Mononuclear cell (primary cell): ENCODE data around the gene KCNIP4. TPM values are rescaled to one million over a fixed set of nuclear protein-coding genes. Genes with fewer than 3 reads are reported as not detected.

Experiments used
- H3K27me3 ChIP-seq: 2 replicates; pipeline ENCODE4 v1.6.0; 2011; ENCODE audit warnings: low read length, control low read depth; ENCODE audit not compliant: insufficient read depth
- H3K4me1 ChIP-seq: 2 replicates; pipeline ENCODE4 v1.5.1; 2011; ENCODE audit warnings: mild to moderate bottlenecking, low read length, control low read depth; ENCODE audit not compliant: insufficient read depth
- H3K4me3 ChIP-seq: 2 replicates; pipeline ENCODE4 v1.5.1; 2011; ENCODE audit warnings: mild to moderate bottlenecking, low read length, moderate library complexity
- H3K9me3 ChIP-seq: 2 replicates; pipeline ENCODE4 v1.5.1; 2011; ENCODE audit warnings: low read depth, mild to moderate bottlenecking, control low read depth, low read length
- total RNA-seq: library from RNA; depleted of rRNA; stranded (reverse); fragments of >200 nt; gene quantifications from one replicate; pipeline ENCODE4 v1.2.3, GENCODE V29; 2012

KCNIP4 gene
- total RNA-seq, 1 donor: not detected

DNA sequence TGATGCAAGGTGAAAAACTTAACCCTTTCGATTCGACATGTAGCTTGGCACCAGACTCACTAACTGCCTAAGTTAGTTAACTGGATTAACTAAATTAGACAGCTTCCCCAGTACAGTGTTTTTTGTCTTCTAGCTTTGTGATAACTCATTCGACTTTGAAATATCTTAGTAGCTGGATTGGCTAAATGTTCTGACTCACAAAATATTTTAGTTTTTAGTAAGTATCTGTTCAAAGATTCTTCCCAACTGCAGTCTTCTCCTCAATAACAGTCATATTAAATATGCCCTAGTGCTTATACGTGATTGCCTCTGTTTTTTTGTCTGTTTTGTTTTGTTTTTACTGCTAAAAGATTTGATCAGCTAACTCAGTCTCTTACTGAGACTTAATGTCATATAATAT, 102.9 kb downstream of the KCNIP4 start:
- Histone ChIP-seq H3K27me3 (no peaks in the 10 kb centered on the region), H3K4me3 (no peak overlapping the region), H3K9me3 (no peaks in the 10 kb centered on the region), H3K4me1 (no peaks in the 10 kb centered on the region)

DNA sequence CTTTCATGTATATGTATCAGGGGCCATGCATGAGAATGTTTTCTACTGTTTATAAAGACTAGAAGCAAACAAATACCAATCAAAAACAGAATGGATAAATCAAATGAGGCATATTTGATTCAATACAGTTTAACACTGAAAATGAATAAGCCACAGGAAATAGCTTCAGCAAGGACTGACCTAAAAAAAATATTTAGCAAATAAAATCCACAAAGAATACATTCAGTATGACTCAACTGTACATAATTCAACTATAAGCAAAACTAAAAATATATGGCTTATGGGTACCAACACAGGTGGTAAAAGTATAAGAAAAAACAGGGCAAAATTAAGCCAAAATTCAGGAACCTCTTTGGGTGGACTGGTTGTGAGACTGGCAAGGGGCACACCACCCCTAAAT, 112.9 kb downstream of the KCNIP4 start:
- Histone ChIP-seq H3K9me3 (no peaks in the 10 kb centered on the region), H3K27me3 (no peaks in the 10 kb centered on the region), H3K4me1 (no peaks in the 10 kb centered on the region), H3K4me3 (no peak overlapping the region)

DNA sequence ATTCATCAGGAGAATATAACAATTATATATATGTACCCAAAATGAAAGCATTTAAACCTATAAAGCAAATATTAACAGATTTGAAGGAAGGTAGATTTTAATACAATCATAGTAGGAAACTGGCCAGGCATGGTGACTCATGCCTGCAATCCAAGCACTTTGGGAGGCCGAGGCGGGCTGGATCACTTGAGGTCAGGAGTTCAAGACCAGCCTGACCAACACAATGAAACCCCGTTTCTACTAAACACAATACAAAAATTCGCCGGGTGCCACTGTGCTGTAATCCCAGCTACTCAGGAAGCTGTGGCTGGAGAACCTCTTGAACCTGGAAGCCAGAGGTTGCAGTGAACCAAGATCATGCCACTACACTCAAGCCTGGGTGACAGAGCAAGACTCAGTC, 118.3 kb downstream of the KCNIP4 start:
- no peaks in the 10 kb centered on the region for H3K27me3 ChIP-seq
- no peak overlapping the region for H3K4me3 ChIP-seq
- H3K4me1 ChIP-seq: no peaks in the 10 kb centered on the region
- no peaks in the 10 kb centered on the region for H3K9me3 ChIP-seq

DNA sequence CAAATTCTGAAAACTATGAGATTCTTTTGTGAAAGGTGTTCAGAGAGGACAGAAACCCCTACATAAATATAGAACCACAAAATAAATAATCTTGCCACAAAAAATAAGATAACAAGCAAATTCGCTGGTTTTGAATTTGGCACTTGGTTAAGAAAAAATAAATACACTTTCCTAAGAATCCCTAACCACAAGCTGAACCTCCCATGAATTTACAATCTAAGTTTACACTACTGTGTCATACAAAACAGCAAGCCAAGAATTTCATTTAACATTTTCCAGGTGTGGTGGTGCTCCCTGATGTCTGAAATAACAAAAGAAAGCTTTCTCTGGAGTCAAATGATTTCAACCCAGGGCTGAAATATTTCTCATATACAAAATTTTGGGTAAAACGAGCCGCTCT, 121.0 kb downstream of the KCNIP4 start:
- H3K27me3 ChIP-seq: no peaks in the 10 kb centered on the region
- no peaks in the 10 kb centered on the region for H3K4me1 ChIP-seq
- no peak overlapping the region for H3K4me3 ChIP-seq
- no peaks in the 10 kb centered on the region for H3K9me3 ChIP-seq

DNA sequence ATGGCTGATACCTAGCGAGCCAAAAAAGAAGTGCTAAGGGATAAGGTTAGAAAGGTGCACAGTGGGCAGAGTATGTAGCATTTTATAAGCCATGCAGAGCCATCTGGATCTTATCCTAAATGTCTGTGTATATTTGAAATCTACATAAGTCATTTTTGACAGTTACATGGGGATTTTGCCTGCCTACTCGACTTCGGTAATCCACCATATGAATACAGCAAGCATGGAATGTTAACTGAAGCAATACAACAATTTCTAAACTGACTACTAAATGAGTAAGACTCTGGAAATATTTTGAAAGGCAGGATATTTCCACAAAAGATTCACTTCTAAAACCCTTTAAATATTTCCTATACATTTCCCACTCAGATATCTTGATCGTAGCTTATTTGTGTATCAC, 122.5 kb downstream of the KCNIP4 start:
- no peaks in the 10 kb centered on the region for H3K27me3 ChIP-seq
- no peak overlapping the region for H3K4me3 ChIP-seq
- no peaks in the 10 kb centered on the region for H3K9me3 ChIP-seq
- no peaks in the 10 kb centered on the region for H3K4me1 ChIP-seq

DNA sequence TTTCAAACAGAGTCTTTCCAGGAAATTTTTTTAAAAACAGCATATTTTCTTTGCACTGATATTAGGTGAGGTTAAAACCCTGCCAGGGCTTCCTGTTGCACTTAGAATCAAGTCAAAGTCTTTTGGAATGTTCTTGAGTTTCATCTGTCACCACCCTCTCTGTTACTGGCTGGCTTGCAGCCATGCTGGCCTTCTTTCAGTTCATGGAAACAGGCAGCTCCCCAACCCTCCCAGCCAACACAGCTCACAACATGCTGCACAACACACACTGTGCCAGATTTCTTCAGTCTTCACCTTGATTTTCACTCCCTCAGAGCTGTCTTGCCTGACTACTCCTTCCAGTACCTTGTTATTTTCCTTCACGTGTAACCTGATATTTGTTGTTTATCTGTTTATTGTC, 129.5 kb downstream of the KCNIP4 start:
- Histone ChIP-seq H3K4me3 (no peak overlapping the region), H3K4me1 (no peaks in the 10 kb centered on the region), H3K27me3 (no peaks in the 10 kb centered on the region), H3K9me3 (no peaks in the 10 kb centered on the region)

DNA sequence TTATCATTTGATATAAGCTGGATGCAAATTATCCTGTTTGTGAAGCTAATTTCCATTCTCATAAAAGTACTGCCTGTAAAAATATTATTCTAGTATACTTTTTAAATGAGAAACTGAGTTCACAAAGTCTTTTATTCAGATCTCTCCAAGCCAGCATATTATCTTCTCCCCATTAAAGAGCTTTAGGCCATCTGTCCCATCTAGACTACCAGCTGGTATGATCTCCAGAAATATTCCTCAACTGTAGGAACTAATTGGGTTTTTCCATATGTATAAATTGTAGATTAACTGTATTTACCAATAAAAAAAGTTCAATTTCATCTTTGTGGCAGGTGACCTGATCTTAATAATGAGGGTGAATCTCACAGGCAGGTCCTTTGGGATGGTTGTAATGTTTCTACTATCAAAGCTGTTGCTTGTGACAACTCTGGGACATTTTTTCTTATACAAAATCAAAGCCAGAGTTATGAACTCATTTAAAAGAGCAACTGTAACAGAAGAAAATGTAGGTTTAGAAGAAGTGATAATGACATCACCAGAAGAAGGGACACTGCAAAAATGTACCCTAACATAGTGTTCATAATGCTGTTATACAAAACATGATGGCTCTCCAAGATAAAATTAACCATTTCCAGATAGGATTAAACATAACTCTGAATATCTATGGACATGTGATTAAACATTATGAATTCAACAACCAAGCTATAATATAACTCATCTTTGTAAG, 132.8 kb downstream of the KCNIP4 start:
- Histone ChIP-seq H3K4me3 (no peak overlapping the region), H3K9me3 (no peaks in the 10 kb centered on the region), H3K4me1 (no peaks in the 10 kb centered on the region), H3K27me3 (no peaks in the 10 kb centered on the region)

DNA sequence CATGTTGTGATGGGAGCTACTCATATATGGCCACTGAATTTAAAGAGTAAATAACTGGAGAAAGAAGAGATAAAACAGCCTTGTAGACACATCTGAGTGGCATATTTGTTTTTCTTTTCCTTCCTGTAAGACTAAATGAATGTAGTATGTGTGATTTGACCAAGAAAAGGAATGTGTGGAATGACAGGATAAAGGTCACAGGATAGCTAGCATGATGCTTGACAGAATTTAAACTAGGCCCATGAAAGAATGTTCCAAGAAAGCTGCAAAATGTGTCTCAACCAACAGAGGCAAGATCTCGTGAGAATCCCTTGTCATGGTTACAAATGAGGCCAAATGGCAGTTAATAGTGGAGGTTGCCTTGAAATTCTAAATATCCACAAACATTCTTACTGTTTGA, 137.0 kb downstream of the KCNIP4 start:
- Histone ChIP-seq H3K4me1 (no peaks in the 10 kb centered on the region), H3K4me3 (no peak overlapping the region), H3K27me3 (no peaks in the 10 kb centered on the region), H3K9me3 (no peaks in the 10 kb centered on the region)

DNA sequence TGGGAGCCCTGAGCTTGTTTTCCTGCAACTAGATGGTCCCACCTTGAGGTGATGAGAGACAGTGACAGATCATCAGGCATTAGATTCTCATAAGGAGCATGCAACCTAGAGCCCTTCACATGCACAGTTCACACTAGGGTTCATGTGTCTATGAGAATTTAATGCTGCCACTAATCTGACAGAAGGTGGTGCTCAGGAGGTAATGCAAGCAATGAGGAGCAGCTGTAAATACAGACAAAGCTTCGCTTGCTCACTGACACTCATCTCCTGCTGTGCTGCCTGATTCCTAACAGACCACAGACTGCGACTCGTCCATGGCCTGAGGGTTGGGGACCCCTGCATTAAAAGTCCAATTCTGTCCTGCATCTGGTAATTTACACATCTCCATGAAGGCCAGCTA, 141.6 kb downstream of the KCNIP4 start:
- H3K4me1 ChIP-seq: no peaks in the 10 kb centered on the region
- no peaks in the 10 kb centered on the region for H3K27me3 ChIP-seq
- no peaks in the 10 kb centered on the region for H3K9me3 ChIP-seq
- H3K4me3 ChIP-seq: no peak overlapping the region

DNA sequence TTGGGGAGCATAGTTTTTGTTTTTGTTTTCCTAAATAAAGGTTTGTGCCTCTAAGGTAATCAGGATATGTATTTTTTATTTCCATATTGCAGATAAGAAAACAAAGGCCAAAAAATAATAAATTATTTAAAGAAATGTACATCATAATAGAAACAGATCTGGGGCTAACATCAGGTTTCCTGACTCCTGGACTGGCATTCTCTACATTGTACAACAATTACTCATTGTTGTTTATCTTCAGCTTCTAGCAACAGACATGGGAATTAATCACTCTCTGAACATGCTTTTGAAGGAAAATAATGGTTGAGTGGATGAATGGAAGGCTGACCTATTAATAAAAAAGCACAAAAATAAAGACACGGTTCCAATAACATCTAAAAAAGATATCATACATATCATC, 146.2 kb downstream of the KCNIP4 start:
- Histone ChIP-seq H3K4me3 (no peak overlapping the region), H3K4me1 (no peaks in the 10 kb centered on the region), H3K9me3 (no peaks in the 10 kb centered on the region), H3K27me3 (no peaks in the 10 kb centered on the region)

DNA sequence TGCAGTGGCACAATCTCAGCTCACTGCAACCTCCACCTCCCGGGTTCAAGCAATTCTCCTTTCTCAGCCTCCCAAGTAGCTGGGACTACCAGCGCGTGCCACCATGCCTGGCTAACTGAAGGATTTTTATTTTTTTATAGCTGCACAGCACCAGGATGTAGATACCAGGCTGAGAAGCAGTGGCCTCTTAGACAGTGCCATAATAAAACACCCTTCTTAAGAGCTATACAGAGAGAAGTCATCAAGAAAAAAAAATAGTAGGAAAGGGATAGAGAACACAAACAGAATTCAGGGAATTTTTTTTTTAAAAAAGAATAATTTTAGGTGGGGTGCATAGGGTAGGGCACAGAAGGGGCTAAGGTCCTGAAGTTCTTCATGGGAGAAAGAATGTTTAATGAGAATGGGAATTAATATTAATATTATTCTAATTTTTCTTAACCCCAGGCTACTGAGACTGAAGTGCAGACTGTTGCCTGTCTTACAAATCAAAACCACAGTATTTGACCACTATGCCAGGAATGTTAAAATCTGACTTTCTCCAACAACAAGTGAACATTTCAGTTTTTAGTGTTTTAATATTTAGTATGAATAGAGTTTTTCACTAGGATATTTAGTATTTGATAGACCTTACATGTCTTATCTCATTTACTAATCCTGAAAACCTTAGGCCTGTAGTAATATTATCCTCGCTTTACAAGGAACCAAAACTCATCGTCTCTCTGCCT, 146.7 kb downstream of the KCNIP4 start:
- H3K27me3 ChIP-seq: no peaks in the 10 kb centered on the region
- no peaks in the 10 kb centered on the region for H3K4me1 ChIP-seq
- H3K9me3 ChIP-seq: no peaks in the 10 kb centered on the region
- H3K4me3 ChIP-seq: no peak overlapping the region

DNA sequence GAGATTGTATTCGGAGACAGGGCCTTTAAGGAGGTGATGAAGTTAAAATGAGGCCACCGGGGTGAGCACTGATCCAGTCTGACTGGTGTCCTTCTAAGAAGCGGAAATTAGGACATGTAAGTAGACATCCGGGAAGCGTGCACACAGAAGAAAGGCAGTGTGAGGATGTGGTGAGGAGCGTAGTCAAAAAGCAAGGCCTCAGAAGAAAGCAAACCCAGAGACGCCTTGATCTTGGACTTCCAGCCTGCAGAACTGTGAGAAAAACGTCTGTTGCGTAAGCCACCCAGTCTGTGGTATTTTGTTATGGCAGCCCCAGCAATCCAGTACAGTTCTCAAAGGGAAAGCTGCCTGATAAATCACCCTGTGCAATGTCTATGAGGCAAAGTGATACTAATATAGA, 153.5 kb downstream of the KCNIP4 start:
- Histone ChIP-seq H3K9me3 (no peaks in the 10 kb centered on the region), H3K4me1 (no peaks in the 10 kb centered on the region), H3K27me3 (no peaks in the 10 kb centered on the region), H3K4me3 (no peak overlapping the region)

DNA sequence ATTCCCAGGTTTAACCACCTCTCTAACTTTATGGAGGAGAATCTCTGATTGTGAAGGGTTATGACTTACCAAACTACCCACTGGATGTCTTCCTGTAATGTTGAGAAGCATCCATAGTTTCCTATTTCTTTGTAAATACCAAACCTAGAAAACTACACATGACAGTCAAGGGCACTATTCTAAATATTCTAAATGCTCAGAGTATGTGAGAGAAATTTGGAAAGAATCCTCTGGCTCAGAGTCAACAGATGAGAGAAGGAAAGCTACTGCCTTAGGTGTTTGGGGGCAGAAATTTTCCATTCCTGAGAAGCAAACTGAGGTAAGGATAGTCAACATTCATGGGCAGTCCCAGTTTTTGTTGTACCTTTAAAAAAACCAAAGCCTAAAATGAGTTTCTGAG, 155.8 kb downstream of the KCNIP4 start:
- Histone ChIP-seq H3K27me3 (no peaks in the 10 kb centered on the region), H3K4me3 (no peak overlapping the region), H3K4me1 (no peaks in the 10 kb centered on the region), H3K9me3 (no peaks in the 10 kb centered on the region)

DNA sequence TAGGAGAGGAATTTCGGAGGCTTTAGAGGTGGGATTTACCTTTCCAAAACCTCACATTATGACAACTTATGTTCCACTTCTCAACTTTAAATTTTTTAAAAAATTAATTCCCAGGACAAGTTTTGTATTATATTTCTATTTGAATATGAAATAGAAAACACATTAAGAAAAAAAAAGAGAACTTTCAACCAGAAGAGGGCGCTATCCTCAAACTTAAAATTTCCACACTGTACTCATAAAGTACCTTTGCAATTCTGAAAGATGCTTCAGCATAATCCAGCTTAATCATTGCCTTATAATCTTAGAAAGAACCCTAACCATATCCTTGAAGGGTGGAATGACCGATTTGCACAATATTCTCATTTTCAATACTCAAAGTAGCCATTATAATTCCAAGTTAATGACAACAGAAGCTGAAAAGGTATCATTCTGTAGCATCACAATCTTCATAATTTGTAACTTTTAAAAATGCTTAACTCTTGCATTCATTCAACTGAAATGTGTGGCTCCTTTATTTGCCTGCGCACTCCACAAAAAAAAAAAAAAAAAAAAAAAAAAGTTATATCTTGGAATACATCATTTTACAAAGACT, 158.0 kb downstream of the KCNIP4 start:
- no peaks in the 10 kb centered on the region for H3K4me1 ChIP-seq
- no peaks in the 10 kb centered on the region for H3K27me3 ChIP-seq
- no peak overlapping the region for H3K4me3 ChIP-seq
- no peaks in the 10 kb centered on the region for H3K9me3 ChIP-seq

DNA sequence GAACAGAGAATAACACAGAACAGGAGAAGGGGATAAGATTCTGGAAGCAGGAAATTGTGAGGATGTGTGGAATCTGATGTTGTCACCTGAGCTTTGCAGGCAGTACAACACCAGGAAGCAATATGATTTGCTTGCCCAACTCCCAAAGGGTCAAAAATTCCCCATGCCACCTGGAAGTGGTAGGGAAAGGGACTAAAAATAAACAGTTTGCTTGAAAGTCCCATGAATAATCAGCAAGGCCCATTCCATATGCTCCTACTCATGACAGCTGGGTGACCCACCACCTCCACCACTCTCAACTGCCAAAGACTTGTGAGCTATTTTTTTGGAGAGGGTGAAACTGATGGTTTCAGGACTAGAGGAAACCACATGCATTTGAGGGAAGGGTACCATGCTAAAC, 168.4 kb downstream of the KCNIP4 start:
- H3K9me3 ChIP-seq: no peaks in the 10 kb centered on the region
- H3K27me3 ChIP-seq: no peaks in the 10 kb centered on the region
- no peak overlapping the region for H3K4me3 ChIP-seq
- no peaks in the 10 kb centered on the region for H3K4me1 ChIP-seq

DNA sequence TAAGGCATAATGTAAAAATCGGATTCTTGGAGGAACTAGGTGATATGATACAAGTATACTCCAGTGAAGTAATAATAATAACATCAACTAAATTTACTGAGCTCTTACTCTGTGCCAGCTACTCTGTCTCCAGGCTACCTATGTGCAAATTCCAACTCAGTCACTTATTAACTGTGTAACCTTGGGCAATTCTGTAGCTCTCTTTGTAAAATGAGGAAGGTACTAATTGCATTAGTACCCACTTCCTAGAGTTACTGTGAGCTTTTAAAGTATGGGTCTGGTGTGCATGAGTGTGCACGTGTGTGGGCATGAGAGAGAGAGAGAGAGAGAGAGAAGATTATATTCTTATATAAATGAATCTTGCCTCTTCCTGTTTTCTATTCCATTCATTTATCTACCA, 169.9 kb downstream of the KCNIP4 start:
- H3K4me3 ChIP-seq: no peak overlapping the region
- no peaks in the 10 kb centered on the region for H3K4me1 ChIP-seq
- no peaks in the 10 kb centered on the region for H3K9me3 ChIP-seq
- H3K27me3 ChIP-seq: no peaks in the 10 kb centered on the region
